ENCODE measurements around the gene UCMA.

- no peak for TF ChIP-seq CTCF (IDR thresholded peaks at IDR 0.05 in 2 of 3, conservative IDR thresholded peaks at IDR 0.05 in 1 of 3; ENCODE audit: borderline replicate concordance in 1 of 3, insufficient read depth in 1 of 3, low read depth in 2 of 3, low read length in 2 of 3)
- no peak for TF ChIP-seq MAX (IDR thresholded peaks at IDR 0.05)
Measured at GRCh38 chr10:13257621-13258140, 23.5 kb upstream of the UCMA start.

Data from HCT116 (cell line).